Endothelial cell of umbilical vein (primary cell): ENCODE measurements around the gene CLBA1. TPM values are rescaled to one million over a fixed set of nuclear protein-coding genes. Genes with fewer than 3 reads are reported as not detected.

Experiments used
- BruUV-seq: library from RNA; stranded (reverse); fragments of 400-500 nt; replicated peaks from 2 replicates; lab custom pipeline; 2021; lab: Mats Ljungman, UMichigan
- CTCF ChIA-PET: fragments of 300-600, 350-600 bp; sonication (Branson Sonifier 250); formaldehyde crosslinking; loops from one replicate; lab custom pipeline; 2021; ENCODE audit warnings: antibody characterized with exemption, inconsistent platforms; lab: Charles Lee
- POLR2A ChIA-PET: fragments of 300-600, 350-600 bp; sonication (Branson Sonifier 250); formaldehyde crosslinking; loops from one replicate; lab custom pipeline; 2021; ENCODE audit warnings: antibody characterized with exemption, inconsistent platforms; lab: Charles Lee
- DNase-seq: peaks from one replicate; pipeline ENCODE4 v3.0.0-alpha.2; 2011; ENCODE audit warnings: low read depth, low spot score
- FAIRE-seq: peaks from 2 replicates; lab custom pipeline; 2011; peaks lifted over from hg19 to GRCh38; lab: Jason Lieb, UNC
- H2AFZ ChIP-seq: 2 replicates; pipeline ENCODE4 v1.6.0; 2012; ENCODE audit warnings: low read depth, low read length, control low read depth, inconsistent platforms
- H3K27ac ChIP-seq: 2 replicates; pipeline ENCODE4 v1.5.1; 2011; ENCODE audit warnings: low read depth, mild to moderate bottlenecking, control low read depth, low read length, moderate library complexity; ENCODE audit not compliant: insufficient read depth
- H3K27me3 ChIP-seq, 2 experiments: 2 replicates each; pipeline versions ENCODE4 v1.6.0 to v1.6.1; 2011; ENCODE audit warnings: low read length in 2 of 2, mixed read lengths in 1 of 2; ENCODE audit not compliant: control insufficient read depth in 2 of 2, insufficient read depth in 2 of 2
- H3K36me3 ChIP-seq, 2 experiments: 2 replicates in 1 of 2; 3 replicates in 1 of 2; pipeline ENCODE4 v1.5.1; 2011; ENCODE audit warnings: low read length in 2 of 2, mild to moderate bottlenecking in 1 of 2, moderate library complexity in 1 of 2; ENCODE audit not compliant: control insufficient read depth in 2 of 2, insufficient read depth in 2 of 2; ENCODE audit errors: extremely low read depth in 1 of 2
- H3K4me1 ChIP-seq: 3 replicates; pipeline ENCODE4 v1.5.1; 2011; ENCODE audit warnings: mild to moderate bottlenecking, low read length; ENCODE audit not compliant: control insufficient read depth, insufficient read depth; ENCODE audit errors: extremely low read depth
- H3K4me2 ChIP-seq: 2 replicates; pipeline ENCODE4 v1.6.1; 2011; ENCODE audit warnings: low read length, control low read depth, mixed read lengths; ENCODE audit not compliant: insufficient read depth
- H3K4me3 ChIP-seq, 3 experiments: fragments of 200-600 bp in 1 of 3; sonication (generic), shearing (Covaris generic) in 1 of 3; replicated peaks in 1 of 3; 2 replicates each; pipeline ENCODE4 v1.5.1; 2011 to 2016; ENCODE audit warnings: control low read depth in 3 of 3, low read length in 3 of 3, mild to moderate bottlenecking in 2 of 3, inconsistent platforms in 1 of 3, low read depth in 1 of 3, moderate library complexity in 1 of 3; ENCODE audit not compliant: insufficient read depth in 1 of 3
- H3K79me2 ChIP-seq: 2 replicates; pipeline ENCODE4 v1.6.0; 2012; ENCODE audit warnings: low read length, inconsistent platforms; ENCODE audit not compliant: control insufficient read depth, insufficient read depth
- H3K9ac ChIP-seq: replicated peaks from 2 replicates; pipeline ENCODE3; 2011; ENCODE audit warnings: low read length, control low read depth; ENCODE audit not compliant: insufficient read depth; ENCODE audit errors: extremely low read depth
- H3K9me1 ChIP-seq: replicated peaks from 3 replicates; pipeline ENCODE4 v1.6.0; 2011; ENCODE audit warnings: mild to moderate bottlenecking, low read length; ENCODE audit not compliant: control insufficient read depth, insufficient read depth; ENCODE audit errors: extremely low read depth
- H3K9me3 ChIP-seq: replicated peaks from 2 replicates; pipeline ENCODE4 v1.5.1; 2012; ENCODE audit warnings: low read length, inconsistent platforms; ENCODE audit not compliant: control insufficient read depth, insufficient read depth
- H4K20me1 ChIP-seq: replicated peaks from 2 replicates; pipeline ENCODE3; 2011; ENCODE audit warnings: mild to moderate bottlenecking, low read length; ENCODE audit not compliant: control insufficient read depth, insufficient read depth; ENCODE audit errors: extremely low read depth
- CTCF ChIP-seq, 2 donors: IDR thresholded peaks; 1 replicate in 1 of 2; 2 replicates in 1 of 2; pipeline ENCODE4 v1.5.1; 2011; ENCODE audit warnings: low read length in 2 of 2, mild to moderate bottlenecking in 2 of 2, moderate library complexity in 2 of 2, control low read depth in 1 of 2, inconsistent platforms in 1 of 2, low read depth in 1 of 2; ENCODE audit not compliant: insufficient read depth in 1 of 2; ENCODE audit errors: extremely low read depth in 1 of 2
- EZH2 ChIP-seq: IDR thresholded peaks from 2 replicates; pipeline ENCODE4 v1.6.1; 2012; ENCODE audit warnings: borderline replicate concordance, low read depth, mild to moderate bottlenecking, moderate library complexity, low read length, inconsistent platforms; ENCODE audit not compliant: severe bottlenecking
- FOS ChIP-seq: IDR thresholded peaks from 2 replicates; pipeline ENCODE4 v1.6.1; 2011; ENCODE audit warnings: mild to moderate bottlenecking, low read length, moderate library complexity, borderline replicate concordance; ENCODE audit not compliant: insufficient read depth
- GATA2 ChIP-seq: IDR thresholded peaks from 2 replicates; pipeline ENCODE4 v1.7.0; 2011; ENCODE audit warnings: low read depth, mild to moderate bottlenecking, moderate library complexity, mixed read lengths, low read length; ENCODE audit not compliant: insufficient read length, insufficient read depth
- JUN ChIP-seq: IDR thresholded peaks from 2 replicates; pipeline ENCODE4 v1.6.1; 2011; ENCODE audit warnings: borderline replicate concordance, low read depth; ENCODE audit not compliant: insufficient read length, insufficient read depth
- MAX ChIP-seq: IDR thresholded peaks from 2 replicates; pipeline ENCODE4 v1.6.1; 2011; ENCODE audit not compliant: insufficient read depth, insufficient read length
- MYC ChIP-seq: IDR thresholded peaks from one replicate; pipeline ENCODE4 v1.6.1; 2011; ENCODE audit warnings: mild to moderate bottlenecking, low read depth, low read length
- POLR2A ChIP-seq: IDR thresholded peaks from 2 replicates; pipeline ENCODE4 v1.6.1; 2012; ENCODE audit warnings: low read depth, mild to moderate bottlenecking, control low read depth, low read length
- POLR2AphosphoS5 ChIP-seq: IDR thresholded peaks from 2 replicates; pipeline ENCODE4 v1.6.1; 2012; ENCODE audit warnings: low read depth, mild to moderate bottlenecking, control low read depth, low read length, moderate library complexity; ENCODE audit not compliant: insufficient read depth
- dilution Hi-C: fragments of 300-500 bp; cut with MboI; formaldehyde crosslinking; loops from one replicate; pipeline ENCODE4 v1.15.0; 2019; ENCODE audit warnings: low sequenced_read_pairs; ENCODE audit not compliant: extremely low pct_ligation_motif_present
- intact Hi-C: fragments of 100-400 bp; cut with micrococcal nuclease; formaldehyde crosslinking; loops from one replicate; pipeline ENCODE4 v1.10.0; 2022
- polyA plus RNA-seq, 4 experiments: library from polyadenylated mRNA; depleted of rRNA in 3 of 4; stranded (reverse) in 3 of 4; unstranded in 1 of 4; fragments of >200 nt; gene quantifications; 2 replicates each; pipeline versions ENCODE4 v1.2.1 to v1.2.3, GENCODE V29; 2011 to 2012; ENCODE audit warnings: missing spikeins in 1 of 4
- total RNA-seq: library from RNA; stranded (reverse); gene quantifications from 2 replicates; pipeline ENCODE4 v1.2.3, GENCODE V29; 2021

The CLBA1 gene
- total and polyA plus RNA-seq, 2 donors (not counting 3 experiments of a cell fraction or from before 2014, with no cell fraction given), result 5.2 to 5.3 TPM

DNA sequence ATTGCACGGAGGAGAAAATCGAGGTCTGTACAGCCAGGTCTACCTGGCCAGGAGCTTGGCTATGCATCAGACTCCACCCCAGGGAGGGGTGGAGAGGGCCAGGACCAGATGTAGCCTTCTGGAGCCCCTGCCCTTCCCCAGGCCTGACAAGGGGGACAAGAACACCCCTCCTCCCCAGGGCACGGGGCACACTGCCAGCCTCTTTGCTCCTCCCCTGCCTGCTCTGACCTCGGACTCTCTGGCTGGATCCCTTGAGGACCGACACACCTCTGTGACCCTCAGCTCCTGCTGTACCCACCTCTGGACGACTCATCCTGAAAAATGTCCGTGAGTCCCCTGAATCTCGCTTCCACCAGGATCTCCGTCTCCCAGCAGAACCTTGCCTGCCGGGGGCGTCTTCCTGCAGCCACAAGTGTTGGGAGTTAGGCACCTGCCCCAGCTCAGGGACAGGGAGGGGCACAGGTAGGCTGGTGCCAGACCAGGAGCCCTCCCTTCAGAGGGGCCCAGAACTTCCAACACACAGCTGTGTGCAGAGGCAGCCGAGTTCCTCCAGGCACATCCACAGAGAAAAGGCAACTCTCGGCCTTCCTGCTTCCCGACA lies 29.2 kb upstream of the CLBA1 start:
- intact Hi-C loops, result no loop called here
- no peak overlapping the region for H3K9ac ChIP-seq
- no peaks in the 10 kb centered on the region for H3K4me1 ChIP-seq
- no peak overlapping the region for H3K4me3 ChIP-seq
- DNase-seq (no peak), FAIRE-seq (no peak)
- ChIA-PET POLR2A (no interaction called here), CTCF (interaction anchor here (2.0 kb wide), 1 partner anchor 13 kb away, joined by 5 read pairs; no protein-coding TSS in a partner anchor)
- H3K27ac ChIP-seq, result no peak overlapping the region
- BruUV-seq, result no TSS peak
- no peak overlapping the region for H3K4me2 ChIP-seq
- H2AFZ ChIP-seq, result no peak overlapping the region
- H3K79me2 ChIP-seq, result peaks cover 5% of the 10 kb centered on the region
- dilution Hi-C loops, result no loop called here
- peaks cover 5 to 42% of the 10 kb centered on the region in 2 experiments for H3K36me3 ChIP-seq
- H3K9me1 ChIP-seq, result no peaks in the 10 kb centered on the region
- H4K20me1 ChIP-seq, result no peaks in the 10 kb centered on the region
- no peaks in the 10 kb centered on the region for H3K27me3 ChIP-seq
- TF ChIP-seq POLR2A, result no peak
- no peak for TF ChIP-seq EZH2
- no peak for TF ChIP-seq MYC
- no peak for TF ChIP-seq MAX
- TF ChIP-seq GATA2, result no peak
- TF ChIP-seq POLR2AphosphoS5, result no peak
- no peak for TF ChIP-seq JUN
- no peak for TF ChIP-seq CTCF (IDR thresholded peaks at IDR 0.05; ENCODE audit: extremely low read depth in 1 of 2, insufficient read depth in 1 of 2, low read depth in 1 of 2, low read length in 2 of 2)
- no peak for TF ChIP-seq FOS
- H3K9me3 ChIP-seq, result no peaks in the 10 kb centered on the region
